IMR-90 (cell line): ENCODE measurements around the gene PSME4. TPM values are rescaled to one million over a fixed set of nuclear protein-coding genes. Genes with fewer than 3 reads are reported as not detected.

ENCODE experiments used
- ATAC-seq: fragments of 200-7000 bp; cut with Tn5 transposase; 2 replicates; pipeline ENCODE4 v1.9.1; 2020; ENCODE audit warnings: low read depth, mild to moderate bottlenecking, moderate library complexity
- BruUV-seq: library from RNA; stranded (reverse); fragments of 400-500 nt; replicated peaks from 2 replicates; lab custom pipeline; 2021; lab: Mats Ljungman, UMichigan
- CTCF ChIA-PET: fragments of 300-600 bp; formaldehyde crosslinking; extraction: SDS; loops from one replicate; lab custom pipeline; 2021; ENCODE audit warnings: antibody characterized with exemption; lab: Yijun Ruan, JAX
- POLR2A ChIA-PET: fragments of 300-600 bp; sonication (Branson Sonifier 250); formaldehyde crosslinking; loops from one replicate; lab custom pipeline; 2022; ENCODE audit warnings: antibody characterized with exemption; ENCODE audit not compliant: unreplicated experiment; lab: Charles Lee
- DNase-seq: peaks from one replicate; pipeline ENCODE4 v3.0.0; 2013
- H2AFZ ChIP-seq: replicated peaks from 2 replicates; pipeline ENCODE3; 2013; ENCODE audit warnings: low read length, mild to moderate bottlenecking; ENCODE audit not compliant: poor library complexity
- H2AK5ac ChIP-seq: 2 replicates; pipeline ENCODE4 v1.6.1; 2013; ENCODE audit warnings: low read depth, low read length, inconsistent platforms
- H2AK9ac ChIP-seq: replicated peaks from 2 replicates; pipeline ENCODE3; 2013; ENCODE audit warnings: mild to moderate bottlenecking, low read depth, low read length, moderate library complexity; ENCODE audit not compliant: poor library complexity
- H2BK120ac ChIP-seq: 2 replicates; pipeline ENCODE4 v1.6.1; 2013; ENCODE audit warnings: low read depth, low read length, inconsistent platforms
- H2BK15ac ChIP-seq: 3 replicates; pipeline ENCODE4 v1.6.1; 2013; ENCODE audit warnings: low read depth, low read length, inconsistent platforms
- H2BK20ac ChIP-seq: 2 replicates; pipeline ENCODE4 v1.6.1; 2013; ENCODE audit warnings: low read depth, mild to moderate bottlenecking, inconsistent platforms, low read length, moderate library complexity
- H2BK5ac ChIP-seq: 2 replicates; pipeline ENCODE4 v1.6.1; 2013; ENCODE audit warnings: mild to moderate bottlenecking, low read depth, low read length, inconsistent platforms; ENCODE audit not compliant: poor library complexity, severe bottlenecking
- H3K14ac ChIP-seq: replicated peaks from 2 replicates; pipeline ENCODE4 v1.6.1; 2013; ENCODE audit warnings: low read depth, low read length, inconsistent platforms
- H3K18ac ChIP-seq: 2 replicates; pipeline ENCODE4 v1.6.1; 2013; ENCODE audit warnings: low read depth, low read length, control low read depth
- H3K23ac ChIP-seq: 2 replicates; pipeline ENCODE4 v1.6.1; 2013; ENCODE audit warnings: low read depth, low read length, inconsistent platforms
- H3K27ac ChIP-seq: 2 replicates; pipeline ENCODE4 v1.5.1; 2013; ENCODE audit warnings: mild to moderate bottlenecking, control low read depth, low read length; ENCODE audit not compliant: insufficient read depth
- H3K27me3 ChIP-seq: 2 replicates; pipeline ENCODE4 v1.6.1; 2013; ENCODE audit warnings: low read length; ENCODE audit not compliant: control insufficient read depth, insufficient read depth
- H3K36me3 ChIP-seq: 2 replicates; pipeline ENCODE4 v1.6.1; 2013; ENCODE audit warnings: low read length, mixed read lengths; ENCODE audit not compliant: control insufficient read depth, insufficient read depth
- H3K4ac ChIP-seq: 2 replicates; pipeline ENCODE4 v1.6.1; 2013; ENCODE audit warnings: low read depth, low read length, inconsistent platforms
- H3K4me1 ChIP-seq: 2 replicates; pipeline ENCODE4 v1.6.1; 2013; ENCODE audit warnings: low read length, mixed read lengths; ENCODE audit not compliant: control insufficient read depth, insufficient read depth
- H3K4me2 ChIP-seq: 2 replicates; pipeline ENCODE4 v1.6.1; 2013; ENCODE audit warnings: low read depth, mild to moderate bottlenecking, control low read depth, low read length, moderate library complexity
- H3K4me3 ChIP-seq: 2 replicates; pipeline ENCODE4 v1.5.1; 2013; ENCODE audit warnings: low read depth, mild to moderate bottlenecking, control low read depth, low read length, moderate library complexity; ENCODE audit not compliant: insufficient read depth
- H3K56ac ChIP-seq: 2 replicates; pipeline ENCODE4 v1.6.1; 2013; ENCODE audit warnings: low read length, inconsistent platforms; ENCODE audit not compliant: insufficient read depth; ENCODE audit errors: extremely low read depth
- H3K79me1 ChIP-seq, 2 experiments: 2 replicates each; pipeline ENCODE4 v1.6.1; 2013; ENCODE audit warnings: low read length in 2 of 2, inconsistent platforms in 1 of 2, low read depth in 1 of 2
- H3K9ac ChIP-seq: 2 replicates; pipeline ENCODE4 v1.6.1; 2013; ENCODE audit warnings: low read depth, low read length, control low read depth
- H3K9me1 ChIP-seq: 2 replicates; pipeline ENCODE4 v1.6.1; 2013; ENCODE audit warnings: low read length, inconsistent platforms; ENCODE audit not compliant: insufficient read depth
- H3K9me3 ChIP-seq: 2 replicates; pipeline ENCODE4 v1.6.1; 2013; ENCODE audit warnings: low read length; ENCODE audit not compliant: control insufficient read depth, insufficient read depth
- H4K20me1 ChIP-seq: 2 replicates; pipeline ENCODE4 v1.6.1; 2013; ENCODE audit warnings: low read length, inconsistent platforms; ENCODE audit not compliant: insufficient read depth
- H4K5ac ChIP-seq: 2 replicates; pipeline ENCODE4 v1.6.1; 2013; ENCODE audit warnings: mild to moderate bottlenecking, low read depth, low read length, control low read depth
- H4K8ac ChIP-seq, 2 experiments: 2 replicates each; pipeline ENCODE4 v1.6.1; 2013; ENCODE audit warnings: low read depth in 2 of 2, low read length in 2 of 2, control low read depth in 1 of 2, inconsistent platforms in 1 of 2
- H4K91ac ChIP-seq: 2 replicates; pipeline ENCODE4 v1.6.1; 2013; ENCODE audit warnings: low read depth, low read length, inconsistent platforms; ENCODE audit not compliant: insufficient read depth
- BHLHE40 ChIP-seq: fragments of 150-350 bp; IDR thresholded peaks from 2 replicates; pipeline ENCODE4 v1.6.1; 2016; ENCODE audit warnings: mild to moderate bottlenecking, low read depth, low read length
- CEBPB ChIP-seq: IDR thresholded peaks from 2 replicates; pipeline ENCODE4 v1.6.1; 2012; ENCODE audit warnings: low read depth, low read length, improper control_type of control experiment
- FOS ChIP-seq: fragments of 150-350 bp; IDR thresholded peaks from 2 replicates; pipeline ENCODE4 v1.6.1; 2016; ENCODE audit warnings: low read depth, low read length
- MAFK ChIP-seq: IDR thresholded peaks from 2 replicates; pipeline ENCODE4 v1.6.1; 2012; ENCODE audit warnings: low read depth, low read length, improper control_type of control experiment
- MAZ ChIP-seq: IDR thresholded peaks from 2 replicates; pipeline ENCODE4 v1.6.1; 2012; ENCODE audit warnings: low read depth, mild to moderate bottlenecking, low read length, improper control_type of control experiment, moderate library complexity, borderline replicate concordance
- NFE2L2 ChIP-seq: fragments of 150-350 bp; IDR thresholded peaks from 2 replicates; pipeline ENCODE4 v1.6.1; 2016; ENCODE audit warnings: low read depth, mild to moderate bottlenecking, low read length
- WGBS, 2 experiments: methylation state at CpG; one replicate each; pipeline versions ENCODE4 v1.1.5 to v1.1.7; 2013; ENCODE audit warnings: missing lambda C conversion rate in 2 of 2; ENCODE audit not compliant: insufficient read length in 1 of 2; ENCODE audit errors: extremely low coverage in 2 of 2; 5-methylcytosine and 5-hydroxymethylcytosine counted together
- dilution Hi-C: fragments of 300-500 bp; cut with HindIII; formaldehyde crosslinking; loops from one replicate; pipeline ENCODE4 v1.14.3; 2018; ENCODE audit warnings: low sequenced_read_pairs; ENCODE audit not compliant: unreplicated experiment
- in situ Hi-C: fragments of 300-500 bp; cut with MboI; formaldehyde crosslinking; loops from 3 replicates; pipeline ENCODE4 v1.14.3; 2019; ENCODE audit warnings: low sequenced_read_pairs, inconsistent platforms, mixed read lengths
- intact Hi-C: fragments of 100-400 bp; cut with micrococcal nuclease; formaldehyde crosslinking; loops from 2 replicates; pipeline ENCODE4 v1.10.0; 2022
- polyA plus RNA-seq, 3 experiments: library from polyadenylated mRNA; depleted of rRNA; stranded (reverse); fragments of >200 nt; gene quantifications; 2 replicates each; pipeline ENCODE4 v1.2.3, GENCODE V29; 2012; ENCODE audit warnings: low replicate concordance in 1 of 3
- total RNA-seq: library from RNA; depleted of rRNA; stranded (reverse); fragments of >200 nt; gene quantifications from 2 replicates; pipeline ENCODE4 v1.2.3, GENCODE V29; 2012
- TF ChIP-seq, protein P1 (sequence below): fragments of 150-350 bp; IDR thresholded peaks from 2 replicates; pipeline ENCODE4 v1.6.1; 2016; ENCODE audit warnings: low read depth, mild to moderate bottlenecking, low read length, moderate library complexity, borderline replicate concordance

PSME4 gene
- total and polyA plus RNA-seq, 2 of the 4 experiments (the other 2 are of a cell fraction) = 28.2 to 61.3 TPM

DNA sequence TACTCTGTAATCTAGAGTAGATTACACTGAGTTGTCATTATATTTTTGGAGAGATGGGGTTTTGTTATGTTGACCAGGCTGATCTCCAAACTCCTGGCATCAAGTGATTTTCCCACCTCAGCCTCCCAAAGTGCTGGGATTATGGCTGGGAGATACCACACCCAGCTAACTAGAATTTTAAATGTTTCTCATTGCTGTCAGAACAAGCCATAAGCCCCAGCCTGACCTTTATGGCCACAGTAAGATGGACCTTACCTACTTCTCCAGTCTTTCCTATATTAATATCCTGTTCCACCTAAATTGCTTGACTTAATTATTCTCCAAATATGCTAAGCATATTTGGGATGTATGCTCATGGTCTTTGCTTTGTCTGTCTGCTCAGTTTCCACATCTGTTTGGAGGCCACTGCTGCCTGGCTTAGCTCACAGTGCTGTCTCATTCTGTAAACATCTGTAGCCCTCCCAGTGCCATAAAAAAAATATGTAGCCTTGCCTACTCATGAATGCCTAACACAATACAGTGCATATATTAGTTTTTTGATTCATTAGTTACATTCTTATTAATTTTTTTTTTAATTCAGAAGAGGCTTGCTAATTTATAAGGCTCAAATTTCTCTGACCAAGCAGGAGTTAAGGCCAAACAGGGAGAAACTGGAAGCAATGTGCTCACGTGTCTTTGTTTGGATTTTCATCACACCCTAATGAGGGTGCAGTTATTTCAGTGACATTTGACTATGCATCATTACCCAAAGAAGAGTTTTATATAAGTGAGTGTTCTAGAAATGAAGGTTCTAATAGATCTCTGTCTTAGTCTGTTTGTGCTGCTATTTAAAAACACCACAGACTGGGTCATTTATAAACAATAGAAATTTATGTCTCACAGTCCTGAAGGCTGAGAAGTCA lies 45.3 kb upstream of the PSME4 start:
- Histone ChIP-seq H3K27ac (no peak overlapping the region; the same call in 1 of the 2 replicates), H2BK20ac (peak overlapping the region; percentile 13; the same call in 1 of the 2 replicates), H3K36me3 (0 out of 2 replicates have a peak, but pooled peaks cover 2% of the 10 kb centered on the region), H4K91ac (no peak overlapping the region), H2AFZ (no peak overlapping the region), H3K9me1 (no peaks in the 10 kb centered on the region; the same call in 1 of the 2 replicates), H3K23ac (no peak overlapping the region), H3K56ac (no peak overlapping the region), H4K5ac (no peak overlapping the region), H3K18ac (no peak overlapping the region), H2BK120ac (peak overlapping the region; percentile 38; the same call in 1 of the 2 replicates), H3K4me1 (peaks cover 4% of the 10 kb centered on the region; the same call in 1 of the 2 replicates), H3K79me1 (no peaks in the 10 kb centered on the region), H3K4ac (peak overlapping the region; percentile 8; the same call in 1 of the 2 replicates), H2AK5ac (peak overlapping the region; percentile 82; the same call in 1 of the 2 replicates), H3K4me2 (peak overlapping the region; percentile 42; the same call in 1 of the 2 replicates), H2BK15ac (no peak overlapping the region), H3K27me3 (no peaks in the 10 kb centered on the region), H2AK9ac (no peak overlapping the region), H3K9me3 (peaks cover 3% of the 10 kb centered on the region), H3K9ac (no peak overlapping the region), H3K4me3 (no peak overlapping the region), H4K20me1 (no peaks in the 10 kb centered on the region), H2BK5ac (peak overlapping the region; percentile 29), H4K8ac (peak overlapping the region in 1 of 2 experiments; percentile 16; a peak in 1 of 4 replicates), H3K14ac (peak overlapping the region; percentile 50; the same call in 1 of the 2 replicates)
- intact Hi-C loops (no loop called here), dilution Hi-C loops (no loop called here), in situ Hi-C loops (no loop called here)
- POLR2A ChIA-PET = no interaction called here
- WGBS, 2 experiments = no CpG with 5 or more reads among the region's 1 CpG
- no TSS peak for BruUV-seq
- ATAC-seq (peak; percentile 97), DNase-seq (peak; percentile 88)
- TF ChIP-seq NFE2L2 (peak; percentile 71; the same call in 1 of the 2 replicates), MAFK (0 out of 2 replicates have a peak, but pooled peaks have one; percentile 1), MAZ (no peak), FOS (peak; percentile 43; the same call in 1 of the 2 replicates), BHLHE40 (peak; percentile 76), CEBPB (peak; percentile 40; the same call in 1 of the 2 replicates)
- TF ChIP-seq, protein P1, sequence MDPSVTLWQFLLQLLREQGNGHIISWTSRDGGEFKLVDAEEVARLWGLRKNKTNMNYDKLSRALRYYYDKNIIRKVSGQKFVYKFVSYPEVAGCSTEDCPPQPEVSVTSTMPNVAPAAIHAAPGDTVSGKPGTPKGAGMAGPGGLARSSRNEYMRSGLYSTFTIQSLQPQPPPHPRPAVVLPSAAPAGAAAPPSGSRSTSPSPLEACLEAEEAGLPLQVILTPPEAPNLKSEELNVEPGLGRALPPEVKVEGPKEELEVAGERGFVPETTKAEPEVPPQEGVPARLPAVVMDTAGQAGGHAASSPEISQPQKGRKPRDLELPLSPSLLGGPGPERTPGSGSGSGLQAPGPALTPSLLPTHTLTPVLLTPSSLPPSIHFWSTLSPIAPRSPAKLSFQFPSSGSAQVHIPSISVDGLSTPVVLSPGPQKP = no peak
- CTCF ChIA-PET = interaction anchor here (1.3 kb wide), 1 partner anchor 33 kb away, joined by 3 read pairs; no protein-coding TSS in a partner anchor
